ENCODE results near the gene C10orf62. TPM values are rescaled to one million over a fixed set of nuclear protein-coding genes. Genes with fewer than 3 reads are reported as not detected.

C10orf62 gene
- total and polyA plus RNA-seq, 2 experiments from 2014 or later = not detected

GRCh38 chr10:97585439-97585811 is 4.1 kb upstream of the C10orf62 start (continued):
- TF ChIP-seq POLR2AphosphoS5 (IDR thresholded peaks at IDR 0.05; ENCODE audit: low read depth) = no peak
- TF ChIP-seq EZH2phosphoT487 (IDR thresholded peaks at IDR 0.05; ENCODE audit: unreplicated experiment) = no peak
- no peak for TF ChIP-seq ZNF114 (CRISPR knock-in tag; IDR thresholded peaks at IDR 0.05)
- TF ChIP-seq NANOG (IDR thresholded peaks at IDR 0.05; ENCODE audit: borderline replicate concordance) = no peak
- TF ChIP-seq CREB1 (CRISPR knock-in tag; IDR thresholded peaks at IDR 0.05; ENCODE audit: low read depth) = no peak

GRCh38 chr10:97587183-97587582 is 2.3 kb upstream of the C10orf62 start:
- Histone ChIP-seq H3K27ac (ENCODE audit: low read depth) (no peak overlapping the region), H2AFZ (no peak overlapping the region), H3K79me2 (replicated peaks; ENCODE audit: insufficient read depth) (no peaks in the 10 kb centered on the region), H3K36me3 (ENCODE audit: insufficient read depth) (no peaks in the 10 kb centered on the region), H3K4me3 (no peak overlapping the region), H3K4me1 (ENCODE audit: insufficient read depth) (peaks cover 3% of the 10 kb centered on the region), H3K27me3 (ENCODE audit: insufficient read depth) (no peaks in the 10 kb centered on the region), H4K20me1 (replicated peaks; ENCODE audit: insufficient read depth) (no peaks in the 10 kb centered on the region), H3F3A (replicated peaks; ENCODE audit: low read depth) (no peaks in the 10 kb centered on the region), H3K9me2 (ENCODE audit: insufficient read depth) (0 out of 2 replicates have a peak, but pooled peaks cover 3% of the 10 kb centered on the region), H3K4me2 (no peak overlapping the region)
- no peak overlapping the region for H3K27ac Mint-ChIP-seq
- peaks cover 10% of the 10 kb centered on the region; the same call in 2 of the 3 replicates for H3K4me1 Mint-ChIP-seq
- no peak for ATAC-seq
- H3K27me3 Mint-ChIP-seq (ENCODE audit: insufficient read depth, low read depth, poor library complexity) = peaks cover 11% of the 10 kb centered on the region
- no peaks in the 10 kb centered on the region for H3K36me3 Mint-ChIP-seq (ENCODE audit: low read depth)
- DNase-seq (ENCODE audit: low spot score) = no peak
- no peak for TF ChIP-seq CREB1 (CRISPR knock-in tag; IDR thresholded peaks at IDR 0.05; ENCODE audit: low read depth)
- no peak for TF ChIP-seq JUNB (IDR thresholded peaks at IDR 0.05; ENCODE audit: unreplicated experiment)
- TF ChIP-seq REST (IDR thresholded peaks at IDR 0.05; ENCODE audit: unreplicated experiment) = no peak
- TF ChIP-seq ZNF114 (CRISPR knock-in tag; IDR thresholded peaks at IDR 0.05) = no peak
- no peak for TF ChIP-seq EZH2 (IDR thresholded peaks at IDR 0.05; ENCODE audit: low read depth, unreplicated experiment)
- TF ChIP-seq EZH2phosphoT487 (IDR thresholded peaks at IDR 0.05; ENCODE audit: unreplicated experiment) = no peak
- H3K4me3 Mint-ChIP-seq = no peak overlapping the region
- H3K9me3 Mint-ChIP-seq = no peaks in the 10 kb centered on the region

- no peaks in the 10 kb centered on the region for H4K20me1 ChIP-seq (replicated peaks; ENCODE audit: insufficient read depth)
- 0 out of 2 replicates have a peak, but pooled peaks cover 3% of the 10 kb centered on the region for H3K9me2 ChIP-seq (ENCODE audit: insufficient read depth)
- H3K36me3 Mint-ChIP-seq (ENCODE audit: low read depth) = no peaks in the 10 kb centered on the region
- no peaks in the 10 kb centered on the region for H3K9me3 Mint-ChIP-seq
- H3K4me1 Mint-ChIP-seq = no peaks in the 10 kb centered on the region
- H3K4me3 Mint-ChIP-seq = no peak overlapping the region
- no peaks in the 10 kb centered on the region for H3K4me1 ChIP-seq (ENCODE audit: insufficient read depth)
- no peaks in the 10 kb centered on the region for H3F3A ChIP-seq (replicated peaks; ENCODE audit: low read depth)
- H3K27me3 ChIP-seq (ENCODE audit: insufficient read depth) = no peaks in the 10 kb centered on the region
- no peak overlapping the region for H3K27ac ChIP-seq (ENCODE audit: low read depth)
- no peak overlapping the region for H3K4me3 ChIP-seq
- H2AFZ ChIP-seq = no peak overlapping the region
- no peak overlapping the region for H3K27ac Mint-ChIP-seq
- H3K27me3 Mint-ChIP-seq (ENCODE audit: insufficient read depth, low read depth, poor library complexity) = peaks cover 6% of the 10 kb centered on the region
- no peaks in the 10 kb centered on the region for H3K36me3 ChIP-seq (ENCODE audit: insufficient read depth)
- H3K4me2 ChIP-seq = no peak overlapping the region
- no peaks in the 10 kb centered on the region for H3K79me2 ChIP-seq (replicated peaks; ENCODE audit: insufficient read depth)
- ATAC-seq (no peak), DNase-seq (ENCODE audit: low spot score) (no peak)
- TF ChIP-seq EZH2 (IDR thresholded peaks at IDR 0.05; ENCODE audit: low read depth, unreplicated experiment) (no peak), CTCF (conservative IDR thresholded peaks at IDR 0.05; ENCODE audit: low read depth in 2 of 2) (no peak), ZNF114 (CRISPR knock-in tag; IDR thresholded peaks at IDR 0.05) (no peak), CREB1 (CRISPR knock-in tag; IDR thresholded peaks at IDR 0.05; ENCODE audit: low read depth) (no peak)
Measured at GRCh38 chr10:97590082-97590747, 694 bp downstream of the C10orf62 start.
